Liver (tissue), 3 donors: Measurements from ENCODE around the gene ASB5.

ENCODE experiments used
- CTCF ChIP-seq: fragments of 150-350 bp; IDR thresholded peaks from 2 replicates; pipeline ENCODE4 v1.5.1; 2017; ENCODE audit warnings: improper control_type of control experiment, low read depth, low read length; ENCODE audit not compliant: missing input control
- EGR1 ChIP-seq, 2 donors: IDR thresholded peaks; 2 replicates each; pipeline ENCODE4 v1.6.1; 2016 to 2018; ENCODE audit warnings: antibody characterized with exemption in 2 of 2, low read depth in 2 of 2
- FOXA1 ChIP-seq: IDR thresholded peaks from 2 replicates; pipeline ENCODE4 v1.6.1; 2016; ENCODE audit warnings: antibody characterized with exemption
- GABPA ChIP-seq, 2 donors: IDR thresholded peaks in 1 of 2; conservative IDR thresholded peaks in 1 of 2; 2 replicates each; pipeline ENCODE4 v1.6.1; 2016; ENCODE audit warnings: antibody characterized with exemption in 2 of 2, mild to moderate bottlenecking in 1 of 2, moderate library complexity in 1 of 2
- RXRA ChIP-seq, 2 donors: IDR thresholded peaks; 2 replicates each; pipeline ENCODE4 v1.6.1; 2017 to 2018; ENCODE audit warnings: antibody characterized with exemption in 2 of 2, mild to moderate bottlenecking in 1 of 2
- SP1 ChIP-seq: IDR thresholded peaks from 2 replicates; pipeline ENCODE4 v1.6.1; 2018; ENCODE audit warnings: antibody characterized with exemption, mild to moderate bottlenecking
- YY1 ChIP-seq: IDR thresholded peaks from 2 replicates; pipeline ENCODE4 v1.6.1; 2016; ENCODE audit warnings: antibody characterized with exemption, mild to moderate bottlenecking
- TF ChIP-seq, protein P1 (sequence below): IDR thresholded peaks from 2 replicates; pipeline ENCODE4 v1.6.1; 2016; ENCODE audit warnings: antibody characterized with exemption, mild to moderate bottlenecking
- TF ChIP-seq, protein P2 (sequence below): IDR thresholded peaks from 2 replicates; pipeline ENCODE4 v1.6.1; 2016; ENCODE audit warnings: antibody characterized with exemption
- TF ChIP-seq, protein P3 (sequence below): IDR thresholded peaks from 2 replicates; pipeline ENCODE4 v1.6.1; 2016; ENCODE audit warnings: antibody characterized with exemption
- donor health status: healthy.
- donor health status: healthy.

DNA sequence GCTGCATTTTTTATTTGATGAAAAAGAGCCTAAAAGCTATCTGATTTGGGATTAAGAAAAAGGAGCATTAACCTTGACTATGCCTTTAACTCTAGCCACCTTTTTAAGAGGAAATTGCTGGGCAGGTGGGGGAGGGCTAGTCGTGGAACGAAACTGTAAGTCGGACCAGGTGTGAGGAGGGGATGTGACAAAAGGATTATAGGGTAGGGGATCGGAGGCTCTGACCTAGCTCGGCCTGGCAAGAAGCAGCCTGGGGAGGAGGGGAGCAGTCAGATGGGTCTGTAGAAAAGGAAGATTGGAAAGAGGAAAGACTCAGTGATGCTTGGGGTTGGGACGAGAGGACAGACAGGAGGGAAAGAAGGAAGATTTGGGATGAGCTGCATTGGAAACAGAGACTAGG is 29.6 kb upstream of the ASB5 start:
- TF ChIP-seq RXRA (IDR thresholded peaks at IDR 0.05) (no peak), CTCF (no peak), GABPA (IDR thresholded peaks at IDR 0.05 in 1 of 2, conservative IDR thresholded peaks at IDR 0.05 in 1 of 2) (no peak), EGR1 (IDR thresholded peaks at IDR 0.05; ENCODE audit: low read depth in 2 of 2) (no peak), YY1 (no peak), SP1 (no peak), FOXA1 (no peak)
- TF ChIP-seq, protein P1, sequence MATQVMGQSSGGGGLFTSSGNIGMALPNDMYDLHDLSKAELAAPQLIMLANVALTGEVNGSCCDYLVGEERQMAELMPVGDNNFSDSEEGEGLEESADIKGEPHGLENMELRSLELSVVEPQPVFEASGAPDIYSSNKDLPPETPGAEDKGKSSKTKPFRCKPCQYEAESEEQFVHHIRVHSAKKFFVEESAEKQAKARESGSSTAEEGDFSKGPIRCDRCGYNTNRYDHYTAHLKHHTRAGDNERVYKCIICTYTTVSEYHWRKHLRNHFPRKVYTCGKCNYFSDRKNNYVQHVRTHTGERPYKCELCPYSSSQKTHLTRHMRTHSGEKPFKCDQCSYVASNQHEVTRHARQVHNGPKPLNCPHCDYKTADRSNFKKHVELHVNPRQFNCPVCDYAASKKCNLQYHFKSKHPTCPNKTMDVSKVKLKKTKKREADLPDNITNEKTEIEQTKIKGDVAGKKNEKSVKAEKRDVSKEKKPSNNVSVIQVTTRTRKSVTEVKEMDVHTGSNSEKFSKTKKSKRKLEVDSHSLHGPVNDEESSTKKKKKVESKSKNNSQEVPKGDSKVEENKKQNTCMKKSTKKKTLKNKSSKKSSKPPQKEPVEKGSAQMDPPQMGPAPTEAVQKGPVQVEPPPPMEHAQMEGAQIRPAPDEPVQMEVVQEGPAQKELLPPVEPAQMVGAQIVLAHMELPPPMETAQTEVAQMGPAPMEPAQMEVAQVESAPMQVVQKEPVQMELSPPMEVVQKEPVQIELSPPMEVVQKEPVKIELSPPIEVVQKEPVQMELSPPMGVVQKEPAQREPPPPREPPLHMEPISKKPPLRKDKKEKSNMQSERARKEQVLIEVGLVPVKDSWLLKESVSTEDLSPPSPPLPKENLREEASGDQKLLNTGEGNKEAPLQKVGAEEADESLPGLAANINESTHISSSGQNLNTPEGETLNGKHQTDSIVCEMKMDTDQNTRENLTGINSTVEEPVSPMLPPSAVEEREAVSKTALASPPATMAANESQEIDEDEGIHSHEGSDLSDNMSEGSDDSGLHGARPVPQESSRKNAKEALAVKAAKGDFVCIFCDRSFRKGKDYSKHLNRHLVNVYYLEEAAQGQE: no peak
- TF ChIP-seq, protein P2, sequence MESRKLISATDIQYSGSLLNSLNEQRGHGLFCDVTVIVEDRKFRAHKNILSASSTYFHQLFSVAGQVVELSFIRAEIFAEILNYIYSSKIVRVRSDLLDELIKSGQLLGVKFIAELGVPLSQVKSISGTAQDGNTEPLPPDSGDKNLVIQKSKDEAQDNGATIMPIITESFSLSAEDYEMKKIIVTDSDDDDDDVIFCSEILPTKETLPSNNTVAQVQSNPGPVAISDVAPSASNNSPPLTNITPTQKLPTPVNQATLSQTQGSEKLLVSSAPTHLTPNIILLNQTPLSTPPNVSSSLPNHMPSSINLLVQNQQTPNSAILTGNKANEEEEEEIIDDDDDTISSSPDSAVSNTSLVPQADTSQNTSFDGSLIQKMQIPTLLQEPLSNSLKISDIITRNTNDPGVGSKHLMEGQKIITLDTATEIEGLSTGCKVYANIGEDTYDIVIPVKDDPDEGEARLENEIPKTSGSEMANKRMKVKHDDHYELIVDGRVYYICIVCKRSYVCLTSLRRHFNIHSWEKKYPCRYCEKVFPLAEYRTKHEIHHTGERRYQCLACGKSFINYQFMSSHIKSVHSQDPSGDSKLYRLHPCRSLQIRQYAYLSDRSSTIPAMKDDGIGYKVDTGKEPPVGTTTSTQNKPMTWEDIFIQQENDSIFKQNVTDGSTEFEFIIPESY: no peak
- TF ChIP-seq, protein P3, sequence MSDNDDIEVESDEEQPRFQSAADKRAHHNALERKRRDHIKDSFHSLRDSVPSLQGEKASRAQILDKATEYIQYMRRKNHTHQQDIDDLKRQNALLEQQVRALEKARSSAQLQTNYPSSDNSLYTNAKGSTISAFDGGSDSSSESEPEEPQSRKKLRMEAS: no peak
